Measurements from ENCODE around the gene SLC16A5.

DNA sequence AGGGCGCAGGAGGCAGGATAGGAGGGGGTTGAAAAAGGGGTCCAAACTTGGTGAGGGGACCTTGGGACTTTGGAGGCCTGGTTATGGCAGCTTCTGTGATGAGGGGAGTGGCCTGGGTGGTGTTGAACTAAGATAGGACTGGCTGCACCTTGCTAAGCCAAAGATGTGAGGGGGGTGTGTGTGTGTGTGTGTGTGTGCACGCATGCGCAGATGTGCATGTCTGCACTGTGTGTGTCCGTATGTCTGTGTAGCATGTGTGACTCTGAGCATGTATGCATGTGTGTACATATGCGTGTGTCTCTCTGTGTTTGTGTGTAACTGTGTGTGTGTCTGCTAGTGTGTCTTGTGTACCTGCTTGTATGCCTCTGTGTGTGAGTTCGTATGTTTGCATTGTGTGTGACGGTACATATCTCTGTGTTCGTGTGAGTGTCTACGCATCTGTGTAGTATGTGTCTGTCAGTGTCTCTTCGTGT lies 4.1 kb downstream of the SLC16A5 start:
- TF ChIP-seq POLR2A (IDR thresholded peaks at IDR 0.05; ENCODE audit: low read length) (no peak), GATA1 (IDR thresholded peaks at IDR 0.05; ENCODE audit: low read depth, low read length) (no peak)

Data from erythroblast (primary cell).